ENCODE results near the gene SH3BP2. TPM values are rescaled to one million over a fixed set of nuclear protein-coding genes. Genes with fewer than 3 reads are reported as not detected.

SH3BP2 gene
- polyA plus RNA-seq, 1 donor (not counting 4 experiments of a cell fraction or from before 2014, with no cell fraction given) = 11.2 TPM

DNA sequence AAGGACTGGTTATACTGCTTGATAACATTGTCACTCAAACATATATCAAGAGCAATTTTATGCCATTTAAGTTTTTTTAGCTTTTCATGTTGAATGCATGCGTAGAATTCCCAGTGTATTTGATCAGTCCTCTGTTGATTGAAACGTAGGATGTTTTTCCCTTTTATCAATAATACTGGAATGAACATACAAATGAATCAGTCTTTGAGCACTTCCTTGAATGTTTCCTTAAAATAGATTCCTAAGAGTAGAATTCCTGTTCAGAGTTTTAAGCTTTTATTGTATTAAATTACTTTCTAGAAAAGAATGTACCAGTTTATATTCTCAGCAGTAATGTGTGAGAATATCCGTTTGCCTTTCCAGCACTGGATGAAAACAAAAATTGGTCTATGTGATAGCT is 88.5 kb downstream of the SH3BP2 start:
- no peaks in the 10 kb centered on the region for H3K27me3 ChIP-seq (ENCODE audit: control insufficient read depth, extremely low read depth, insufficient read depth, low read length)
- H3K9ac ChIP-seq (ENCODE audit: control insufficient read depth, extremely low read depth, insufficient read depth, low read length) = no peak overlapping the region
- dilution Hi-C loops (cut with MboI; ENCODE audit: extremely low pct_ligation_motif_present, low sequenced_read_pairs) = no loop called here
- H3K4me3 ChIP-seq (ENCODE audit: control insufficient read depth in 2 of 3, extremely low read depth in 1 of 3, insufficient read depth in 2 of 3, low read depth in 1 of 3, low read length in 3 of 3) = no peak overlapping the region
- no peak for FAIRE-seq
- H4K20me1 ChIP-seq (ENCODE audit: control insufficient read depth, extremely low read depth, insufficient read depth, low read length) = no peaks in the 10 kb centered on the region
- no peak overlapping the region for H3K4me2 ChIP-seq (ENCODE audit: control insufficient read depth, extremely low read depth, insufficient read depth, low read depth, low read length)
- no peaks in the 10 kb centered on the region for H3K4me1 ChIP-seq (ENCODE audit: control insufficient read depth, extremely low read depth, insufficient read depth, low read length)
- H3K36me3 ChIP-seq (ENCODE audit: control insufficient read depth in 2 of 2, extremely low read depth in 1 of 2, insufficient read depth in 2 of 2, low read length in 2 of 2) = peaks cover 12 to 19% of the 10 kb centered on the region in 2 experiments
- H2AFZ ChIP-seq (ENCODE audit: control insufficient read depth, low read length) = no peak overlapping the region
- peaks cover 23% of the 10 kb centered on the region for H3K79me2 ChIP-seq (ENCODE audit: control insufficient read depth, insufficient read depth, low read length)
- H3K27ac ChIP-seq (ENCODE audit: control insufficient read depth, insufficient read depth, low read length) = no peak overlapping the region
- TF ChIP-seq, protein P1, sequence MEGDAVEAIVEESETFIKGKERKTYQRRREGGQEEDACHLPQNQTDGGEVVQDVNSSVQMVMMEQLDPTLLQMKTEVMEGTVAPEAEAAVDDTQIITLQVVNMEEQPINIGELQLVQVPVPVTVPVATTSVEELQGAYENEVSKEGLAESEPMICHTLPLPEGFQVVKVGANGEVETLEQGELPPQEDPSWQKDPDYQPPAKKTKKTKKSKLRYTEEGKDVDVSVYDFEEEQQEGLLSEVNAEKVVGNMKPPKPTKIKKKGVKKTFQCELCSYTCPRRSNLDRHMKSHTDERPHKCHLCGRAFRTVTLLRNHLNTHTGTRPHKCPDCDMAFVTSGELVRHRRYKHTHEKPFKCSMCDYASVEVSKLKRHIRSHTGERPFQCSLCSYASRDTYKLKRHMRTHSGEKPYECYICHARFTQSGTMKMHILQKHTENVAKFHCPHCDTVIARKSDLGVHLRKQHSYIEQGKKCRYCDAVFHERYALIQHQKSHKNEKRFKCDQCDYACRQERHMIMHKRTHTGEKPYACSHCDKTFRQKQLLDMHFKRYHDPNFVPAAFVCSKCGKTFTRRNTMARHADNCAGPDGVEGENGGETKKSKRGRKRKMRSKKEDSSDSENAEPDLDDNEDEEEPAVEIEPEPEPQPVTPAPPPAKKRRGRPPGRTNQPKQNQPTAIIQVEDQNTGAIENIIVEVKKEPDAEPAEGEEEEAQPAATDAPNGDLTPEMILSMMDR (optimal IDR thresholded peaks at IDR 0.05 in 1 of 3, IDR thresholded peaks at IDR 0.05 in 1 of 3, conservative IDR thresholded peaks at IDR 0.05 in 1 of 3; ENCODE audit: extremely low read depth in 1 of 3, insufficient read depth in 2 of 3, low read length in 3 of 3) = no peak
- TF ChIP-seq EZH2 (IDR thresholded peaks at IDR 0.05; ENCODE audit: low read length) = no peak
- no peak for DNase-seq (ENCODE audit: low read depth, low spot score)
- no peaks in the 10 kb centered on the region for H3K9me3 ChIP-seq (ENCODE audit: control insufficient read depth, low read depth, low read length)
- no peaks in the 10 kb centered on the region for H3K9me1 ChIP-seq (ENCODE audit: control insufficient read depth, extremely low read depth, insufficient read depth, low read length)

DNA sequence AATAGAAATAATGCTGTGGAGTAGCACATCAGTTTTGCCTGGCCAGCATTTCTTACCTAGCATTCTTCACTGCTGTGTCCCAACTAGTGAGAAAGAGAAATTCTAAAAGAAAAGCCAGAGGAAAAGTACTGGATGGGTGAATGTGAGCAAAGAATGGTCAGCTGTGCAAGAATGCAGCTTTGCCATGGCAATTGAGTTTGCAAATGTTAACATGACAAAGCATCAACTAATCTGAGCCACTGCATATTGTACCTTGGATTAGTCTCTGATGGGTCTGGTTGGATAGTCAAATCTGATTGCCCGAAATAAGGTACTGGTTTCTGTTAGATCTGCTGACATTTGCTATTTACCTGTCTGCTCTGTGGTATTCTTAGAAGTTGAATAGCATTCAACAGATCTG is 89.5 kb downstream of the SH3BP2 start:
- H3K79me2 ChIP-seq (ENCODE audit: control insufficient read depth, insufficient read depth, low read length) = peaks cover 21% of the 10 kb centered on the region
- no peaks in the 10 kb centered on the region for H3K27me3 ChIP-seq (ENCODE audit: control insufficient read depth, extremely low read depth, insufficient read depth, low read length)
- no peak overlapping the region for H3K4me2 ChIP-seq (ENCODE audit: control insufficient read depth, extremely low read depth, insufficient read depth, low read depth, low read length)
- H3K9ac ChIP-seq (ENCODE audit: control insufficient read depth, extremely low read depth, insufficient read depth, low read length) = no peak overlapping the region
- DNase-seq (ENCODE audit: low read depth, low spot score) = no peak
- H3K4me1 ChIP-seq (ENCODE audit: control insufficient read depth, extremely low read depth, insufficient read depth, low read length) = no peaks in the 10 kb centered on the region
- no peak overlapping the region for H3K4me3 ChIP-seq (ENCODE audit: control insufficient read depth in 2 of 3, extremely low read depth in 1 of 3, insufficient read depth in 2 of 3, low read depth in 1 of 3, low read length in 3 of 3)
- H3K27ac ChIP-seq (ENCODE audit: control insufficient read depth, insufficient read depth, low read length) = no peak overlapping the region
- no peaks in the 10 kb centered on the region for H4K20me1 ChIP-seq (ENCODE audit: control insufficient read depth, extremely low read depth, insufficient read depth, low read length)
- TF ChIP-seq EZH2 (IDR thresholded peaks at IDR 0.05; ENCODE audit: low read length) = no peak
- TF ChIP-seq, protein P1 (optimal IDR thresholded peaks at IDR 0.05 in 1 of 3, IDR thresholded peaks at IDR 0.05 in 1 of 3, conservative IDR thresholded peaks at IDR 0.05 in 1 of 3; ENCODE audit: extremely low read depth in 1 of 3, insufficient read depth in 2 of 3, low read length in 3 of 3) = no peak
- H3K9me1 ChIP-seq (ENCODE audit: control insufficient read depth, extremely low read depth, insufficient read depth, low read length) = no peaks in the 10 kb centered on the region
- H2AFZ ChIP-seq (ENCODE audit: control insufficient read depth, low read length) = no peak overlapping the region
- H3K36me3 ChIP-seq (ENCODE audit: control insufficient read depth in 2 of 2, extremely low read depth in 1 of 2, insufficient read depth in 2 of 2, low read length in 2 of 2) = peaks cover 16 to 22% of the 10 kb centered on the region in 2 experiments
- dilution Hi-C loops (cut with MboI; ENCODE audit: extremely low pct_ligation_motif_present, low sequenced_read_pairs) = no loop called here
- FAIRE-seq = no peak
- no peaks in the 10 kb centered on the region for H3K9me3 ChIP-seq (ENCODE audit: control insufficient read depth, low read depth, low read length)

Measured in keratinocyte (primary cell).